GM21737 (cell line): ENCODE results near the gene DDR2.

Experiments
- ATAC-seq: cut with Tn5 transposase; IDR thresholded peaks from one replicate; pipeline ENCODE4 v1.9.1; 2021; ENCODE audit warnings: mild to moderate bottlenecking, moderate library complexity; ENCODE audit not compliant: unreplicated experiment

DDR2 gene

GRCh38 chr1:162695687-162696086 lies 63.4 kb downstream of the DDR2 start:
- ATAC-seq: no peak

- ATAC-seq: no peak
These were observed 64.1 kb downstream of the DDR2 start for GRCh38 chr1:162696286-162696862.

- no peak for ATAC-seq
These were observed 65.1 kb downstream of the DDR2 start for GRCh38 chr1:162697140-162697895.

GRCh38 chr1:162699366-162699765 lies 67.1 kb downstream of the DDR2 start:
- ATAC-seq: no peak

GRCh38 chr1:162700131-162700530 lies 67.9 kb downstream of the DDR2 start:
- no peak for ATAC-seq

GRCh38 chr1:162701286-162701685 lies 69.0 kb downstream of the DDR2 start:
- ATAC-seq: no peak

- ATAC-seq: no peak
These were observed 70.4 kb downstream of the DDR2 start for GRCh38 chr1:162702628-162703027.

GRCh38 chr1:162703708-162704107 lies 71.4 kb downstream of the DDR2 start:
- no peak for ATAC-seq

- no peak for ATAC-seq
These were observed 72.6 kb downstream of the DDR2 start for GRCh38 chr1:162704673-162705424.

- no peak for ATAC-seq
These were observed 73.7 kb downstream of the DDR2 start for GRCh38 chr1:162706003-162706402.

- ATAC-seq: no peak
These were observed 74.3 kb downstream of the DDR2 start for GRCh38 chr1:162706606-162707005.

GRCh38 chr1:162708286-162708685 lies 76.0 kb downstream of the DDR2 start:
- ATAC-seq: no peak

- ATAC-seq: no peak
These were observed 77.0 kb downstream of the DDR2 start for GRCh38 chr1:162709132-162709860.

GRCh38 chr1:162709870-162710269 lies 77.6 kb downstream of the DDR2 start:
- no peak for ATAC-seq

- no peak for ATAC-seq
These were observed 78.1 kb downstream of the DDR2 start for GRCh38 chr1:162710345-162710744.

GRCh38 chr1:162710780-162711465 lies 78.7 kb downstream of the DDR2 start:
- no peak for ATAC-seq

GRCh38 chr1:162712317-162713029 lies 80.2 kb downstream of the DDR2 start:
- ATAC-seq: no peak

GRCh38 chr1:162716123-162716522 lies 83.9 kb downstream of the DDR2 start:
- ATAC-seq: no peak

- ATAC-seq: no peak
These were observed 84.3 kb downstream of the DDR2 start for GRCh38 chr1:162716552-162716951.

GRCh38 chr1:162717548-162718184 lies 85.4 kb downstream of the DDR2 start:
- ATAC-seq: no peak
